K562 (cell line): Measurements from ENCODE around the gene ETV2. TPM values are rescaled to one million over a fixed set of nuclear protein-coding genes. Genes with fewer than 3 reads are reported as not detected.

Source experiments
- ADNP ChIP-seq: fragments of 200-800 bp; sonication (Bioruptor generic); IDR thresholded peaks from 2 replicates; pipeline ENCODE4 v1.6.1; 2016; ENCODE audit warnings: missing genetic modification characterization, missing compliant biosample characterization
- CBFA2T3 ChIP-seq: fragments of 450-650 bp; IDR thresholded peaks from 2 replicates; pipeline ENCODE4 v1.6.1; 2017
- DNMT1 ChIP-seq: fragments of 450-650 bp; IDR thresholded peaks from 2 replicates; pipeline ENCODE4 v1.6.1; 2016; ENCODE audit warnings: antibody characterized with exemption, mild to moderate bottlenecking
- E4F1 ChIP-seq: fragments of 250-450 bp; sonication (Bioruptor Pico); IDR thresholded peaks from 2 replicates; pipeline ENCODE4 v1.5.0; 2021; ENCODE audit warnings: mild to moderate bottlenecking, borderline replicate concordance
- GTF2A2 ChIP-seq: IDR thresholded peaks from 2 replicates; pipeline ENCODE4 v1.6.1; 2016; ENCODE audit warnings: mild to moderate bottlenecking, missing genetic modification characterization, missing compliant biosample characterization
- IFI16 ChIP-seq: fragments of 250-450 bp; sonication (Bioruptor Pico); IDR thresholded peaks from 2 replicates; pipeline ENCODE4 v2.1.2; 2022; ENCODE audit warnings: mild to moderate bottlenecking, inconsistent platforms
- IRF1 ChIP-seq: sonication (generic); formaldehyde crosslinking; IDR thresholded peaks from 2 replicates; pipeline ENCODE4 v1.8.0; 2022; ENCODE audit warnings: missing genetic modification reagents, mild to moderate bottlenecking, borderline replicate concordance
- MED1 ChIP-seq: sonication (generic); formaldehyde crosslinking; IDR thresholded peaks from 2 replicates; pipeline ENCODE4 v1.8.1; 2023; ENCODE audit warnings: missing genetic modification reagents, borderline replicate concordance
- U2AF1 ChIP-seq: fragments of 200-400 bp; formaldehyde crosslinking; optimal IDR thresholded peaks from 2 replicates; pipeline ENCODE3; 2017; ENCODE audit warnings: mild to moderate bottlenecking, low read depth, low read length, moderate library complexity
- XRCC4 ChIP-seq: IDR thresholded peaks from one replicate; pipeline ENCODE4 v1.6.1; 2011; ENCODE audit not compliant: insufficient read depth, insufficient read length; ENCODE audit errors: extremely low read depth
- YY1 ChIP-seq, 3 experiments: IDR thresholded peaks; 2 replicates each; pipeline ENCODE4 v1.6.1; 2011; ENCODE audit warnings: low read length in 2 of 3, mild to moderate bottlenecking in 2 of 3, moderate library complexity in 2 of 3, borderline replicate concordance in 1 of 3, control low read depth in 1 of 3, low read depth in 1 of 3; ENCODE audit not compliant: insufficient read depth in 3 of 3, insufficient replicate concordance in 2 of 3, control insufficient read depth in 1 of 3, insufficient read length in 1 of 3; ENCODE audit errors: extremely low read depth in 1 of 3
- ZNF140 ChIP-seq: fragments of 250-450 bp; sonication (Bioruptor Pico); IDR thresholded peaks from 2 replicates; pipeline ENCODE4 v1.8.0; 2021; ENCODE audit warnings: moderate library complexity, mild to moderate bottlenecking, inconsistent platforms
- ZNF175 ChIP-seq: fragments of 200-800 bp; sonication (Bioruptor generic); IDR thresholded peaks from 2 replicates; pipeline ENCODE4 v1.6.1; 2016; ENCODE audit warnings: low read depth, mild to moderate bottlenecking, missing genetic modification characterization, missing compliant biosample characterization
- ZNF217 ChIP-seq: sonication (generic); formaldehyde crosslinking; IDR thresholded peaks from 2 replicates; pipeline ENCODE4 v1.8.0; 2022; ENCODE audit warnings: mild to moderate bottlenecking, missing genetic modification reagents
- ZNF57 ChIP-seq: fragments of 450-650 bp; formaldehyde crosslinking; IDR thresholded peaks from 2 replicates; pipeline ENCODE4 v1.4.0; 2020; ENCODE audit warnings: mild to moderate bottlenecking, moderate library complexity
- polyA plus RNA-seq, 8 experiments: library from polyadenylated mRNA; depleted of rRNA in 4 of 8; stranded (reverse) in 5 of 8; unstranded in 3 of 8; fragments of >200 nt; fragmentation: Nextera tagmentation in 2 of 8; fragmentation: Illumina TruSeq in 1 of 8; extraction: Ambion mirVana in 2 of 8; extraction: Trizol in 1 of 8; gene quantifications; 2 replicates each; pipeline versions ENCODE4 v1.2.1 to v1.2.3, GENCODE V29; 2011 to 2014; ENCODE audit warnings: inconsistent platforms in 1 of 8, missing spikeins in 1 of 8
- total RNA-seq, 7 experiments: library from RNA; depleted of rRNA in 6 of 7; stranded (reverse); fragments of >200 nt in 6 of 7; fragmentation: Illumina TruSeq in 2 of 7; extraction: Trizol in 2 of 7; gene quantifications; 2 replicates each; pipeline versions ENCODE4 v1.2.1 to v1.2.3, GENCODE V29; 2011 to 2021; ENCODE audit warnings: low replicate concordance in 1 of 7
- TF ChIP-seq, protein P1 (sequence below): sonication (generic); formaldehyde crosslinking; IDR thresholded peaks from 2 replicates; pipeline ENCODE4 v1.8.0; 2023; ENCODE audit warnings: missing genetic modification reagents, mild to moderate bottlenecking, borderline replicate concordance
- TF ChIP-seq, protein P2 (sequence below): fragments of 450-650 bp; formaldehyde crosslinking; IDR thresholded peaks from 2 replicates; pipeline ENCODE4 v1.4.0; 2020; ENCODE audit warnings: mild to moderate bottlenecking, moderate library complexity

The ETV2 gene
- total and polyA plus RNA-seq, 9 of the 15 experiments (the other 6 are each of a cell fraction or from before 2014, with no cell fraction given) = 0.11 to 3.7 (median 0.55) TPM

GRCh38 chr19:35644206-35644986, 2.9 kb downstream of the ETV2 start (continued):
- TF ChIP-seq, protein P1, sequence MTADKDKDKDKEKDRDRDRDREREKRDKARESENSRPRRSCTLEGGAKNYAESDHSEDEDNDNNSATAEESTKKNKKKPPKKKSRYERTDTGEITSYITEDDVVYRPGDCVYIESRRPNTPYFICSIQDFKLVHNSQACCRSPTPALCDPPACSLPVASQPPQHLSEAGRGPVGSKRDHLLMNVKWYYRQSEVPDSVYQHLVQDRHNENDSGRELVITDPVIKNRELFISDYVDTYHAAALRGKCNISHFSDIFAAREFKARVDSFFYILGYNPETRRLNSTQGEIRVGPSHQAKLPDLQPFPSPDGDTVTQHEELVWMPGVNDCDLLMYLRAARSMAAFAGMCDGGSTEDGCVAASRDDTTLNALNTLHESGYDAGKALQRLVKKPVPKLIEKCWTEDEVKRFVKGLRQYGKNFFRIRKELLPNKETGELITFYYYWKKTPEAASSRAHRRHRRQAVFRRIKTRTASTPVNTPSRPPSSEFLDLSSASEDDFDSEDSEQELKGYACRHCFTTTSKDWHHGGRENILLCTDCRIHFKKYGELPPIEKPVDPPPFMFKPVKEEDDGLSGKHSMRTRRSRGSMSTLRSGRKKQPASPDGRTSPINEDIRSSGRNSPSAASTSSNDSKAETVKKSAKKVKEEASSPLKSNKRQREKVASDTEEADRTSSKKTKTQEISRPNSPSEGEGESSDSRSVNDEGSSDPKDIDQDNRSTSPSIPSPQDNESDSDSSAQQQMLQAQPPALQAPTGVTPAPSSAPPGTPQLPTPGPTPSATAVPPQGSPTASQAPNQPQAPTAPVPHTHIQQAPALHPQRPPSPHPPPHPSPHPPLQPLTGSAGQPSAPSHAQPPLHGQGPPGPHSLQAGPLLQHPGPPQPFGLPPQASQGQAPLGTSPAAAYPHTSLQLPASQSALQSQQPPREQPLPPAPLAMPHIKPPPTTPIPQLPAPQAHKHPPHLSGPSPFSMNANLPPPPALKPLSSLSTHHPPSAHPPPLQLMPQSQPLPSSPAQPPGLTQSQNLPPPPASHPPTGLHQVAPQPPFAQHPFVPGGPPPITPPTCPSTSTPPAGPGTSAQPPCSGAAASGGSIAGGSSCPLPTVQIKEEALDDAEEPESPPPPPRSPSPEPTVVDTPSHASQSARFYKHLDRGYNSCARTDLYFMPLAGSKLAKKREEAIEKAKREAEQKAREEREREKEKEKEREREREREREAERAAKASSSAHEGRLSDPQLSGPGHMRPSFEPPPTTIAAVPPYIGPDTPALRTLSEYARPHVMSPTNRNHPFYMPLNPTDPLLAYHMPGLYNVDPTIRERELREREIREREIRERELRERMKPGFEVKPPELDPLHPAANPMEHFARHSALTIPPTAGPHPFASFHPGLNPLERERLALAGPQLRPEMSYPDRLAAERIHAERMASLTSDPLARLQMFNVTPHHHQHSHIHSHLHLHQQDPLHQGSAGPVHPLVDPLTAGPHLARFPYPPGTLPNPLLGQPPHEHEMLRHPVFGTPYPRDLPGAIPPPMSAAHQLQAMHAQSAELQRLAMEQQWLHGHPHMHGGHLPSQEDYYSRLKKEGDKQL (CRISPR knock-in tag) = no peak
- TF ChIP-seq XRCC4 = no peak
- TF ChIP-seq ADNP (tag) = no peak
- TF ChIP-seq U2AF1 = no peak
- no peak for TF ChIP-seq IRF1 (CRISPR knock-in tag)
- TF ChIP-seq E4F1 (CRISPR knock-in tag) = no peak
- TF ChIP-seq, protein P2, sequence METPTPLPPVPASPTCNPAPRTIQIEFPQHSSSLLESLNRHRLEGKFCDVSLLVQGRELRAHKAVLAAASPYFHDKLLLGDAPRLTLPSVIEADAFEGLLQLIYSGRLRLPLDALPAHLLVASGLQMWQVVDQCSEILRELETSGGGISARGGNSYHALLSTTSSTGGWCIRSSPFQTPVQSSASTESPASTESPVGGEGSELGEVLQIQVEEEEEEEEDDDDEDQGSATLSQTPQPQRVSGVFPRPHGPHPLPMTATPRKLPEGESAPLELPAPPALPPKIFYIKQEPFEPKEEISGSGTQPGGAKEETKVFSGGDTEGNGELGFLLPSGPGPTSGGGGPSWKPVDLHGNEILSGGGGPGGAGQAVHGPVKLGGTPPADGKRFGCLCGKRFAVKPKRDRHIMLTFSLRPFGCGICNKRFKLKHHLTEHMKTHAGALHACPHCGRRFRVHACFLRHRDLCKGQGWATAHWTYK (CRISPR knock-in tag) = no peak
- no peak for TF ChIP-seq DNMT1
- TF ChIP-seq ZNF175 (CRISPR knock-in tag) = no peak
- TF ChIP-seq ZNF57 (CRISPR knock-in tag) = no peak
- TF ChIP-seq MED1 = no peak
- no peak for TF ChIP-seq GTF2A2 (tag)
- TF ChIP-seq CBFA2T3 = no peak
- no peak for TF ChIP-seq YY1 (IDR thresholded peaks at IDR 0.05; ENCODE audit: borderline replicate concordance in 1 of 3, control insufficient read depth in 1 of 3, extremely low read depth in 1 of 3, insufficient read depth in 3 of 3, insufficient read length in 1 of 3, insufficient replicate concordance in 2 of 3, low read depth in 1 of 3, low read length in 2 of 3)
- no peak for TF ChIP-seq IFI16
- TF ChIP-seq ZNF217 (CRISPR knock-in tag) = no peak
- no peak for TF ChIP-seq ZNF140
